H9 (cell line): Measurements from ENCODE around the gene RABGAP1L. TPM values are rescaled to one million over a fixed set of nuclear protein-coding genes. Genes with fewer than 3 reads are reported as not detected.

ENCODE experiments used
- DNase-seq: peaks from one replicate; pipeline ENCODE4 v3.0.0-alpha.2; 2017
- H2AFZ ChIP-seq: one replicate; pipeline ENCODE4 v1.6.1; 2013; ENCODE audit warnings: mild to moderate bottlenecking, low read length, control low read depth, moderate library complexity
- H2AK5ac ChIP-seq: 2 replicates; pipeline ENCODE4 v1.6.1; 2013; ENCODE audit warnings: low read length, control low read depth, mixed read lengths; ENCODE audit not compliant: insufficient read length
- H2BK120ac ChIP-seq: one replicate; pipeline ENCODE4 v1.6.1; 2013; ENCODE audit warnings: low read depth, mild to moderate bottlenecking, low read length, control low read depth, inconsistent platforms; ENCODE audit not compliant: poor library complexity, severe bottlenecking
- H2BK12ac ChIP-seq: 2 replicates; pipeline ENCODE4 v1.6.1; 2013; ENCODE audit warnings: low read length, control low read depth, mixed read lengths, low read depth; ENCODE audit not compliant: insufficient read length
- H2BK15ac ChIP-seq: 2 replicates; pipeline ENCODE4 v1.6.1; 2013; ENCODE audit warnings: low read depth, low read length, control low read depth
- H2BK20ac ChIP-seq: one replicate; pipeline ENCODE4 v1.6.1; 2013; ENCODE audit warnings: low read depth, mild to moderate bottlenecking, low read length, control low read depth, inconsistent platforms; ENCODE audit not compliant: poor library complexity, severe bottlenecking
- H2BK5ac ChIP-seq: 2 replicates; pipeline ENCODE4 v1.6.1; 2013; ENCODE audit warnings: low read length, control low read depth, mixed read lengths; ENCODE audit not compliant: insufficient read length
- H3K14ac ChIP-seq: 2 replicates; pipeline ENCODE4 v1.6.1; 2013; ENCODE audit warnings: low read length, control low read depth; ENCODE audit not compliant: insufficient read depth
- H3K18ac ChIP-seq: 2 replicates; pipeline ENCODE4 v1.6.1; 2013; ENCODE audit warnings: low read depth, mild to moderate bottlenecking, mixed read lengths, low read length, control low read depth; ENCODE audit not compliant: insufficient read length
- H3K23ac ChIP-seq: 2 replicates; pipeline ENCODE4 v1.6.1; 2013; ENCODE audit warnings: low read length, control low read depth, mixed read lengths, low read depth; ENCODE audit not compliant: insufficient read length
- H3K23me2 ChIP-seq: 2 replicates; pipeline ENCODE4 v1.6.1; 2013; ENCODE audit warnings: low read depth, mild to moderate bottlenecking, mixed read lengths, low read length, control low read depth; ENCODE audit not compliant: insufficient read length, poor library complexity, severe bottlenecking
- H3K27ac ChIP-seq: 2 replicates; pipeline ENCODE4 v1.5.1; 2013; ENCODE audit warnings: low read length, control low read depth, mixed read lengths, low read depth; ENCODE audit not compliant: insufficient read length
- H3K27me3 ChIP-seq: 2 replicates; pipeline ENCODE4 v1.6.1; 2013; ENCODE audit warnings: low read length, control low read depth, inconsistent platforms; ENCODE audit not compliant: insufficient read depth
- H3K4ac ChIP-seq: 2 replicates; pipeline ENCODE4 v1.6.1; 2013; ENCODE audit warnings: low read depth, mild to moderate bottlenecking, control low read depth, inconsistent platforms, low read length, moderate library complexity
- H3K4me1 ChIP-seq: 2 replicates; pipeline ENCODE4 v1.6.1; 2013; ENCODE audit warnings: low read length, control low read depth, inconsistent platforms; ENCODE audit not compliant: insufficient read depth
- H3K4me2 ChIP-seq: 2 replicates; pipeline ENCODE4 v1.6.1; 2013; ENCODE audit warnings: low read length, control low read depth, mixed read lengths; ENCODE audit not compliant: insufficient read length, insufficient read depth
- H3K56ac ChIP-seq: 2 replicates; pipeline ENCODE4 v1.6.1; 2013; ENCODE audit warnings: low read depth, mild to moderate bottlenecking, mixed read lengths, low read length, control low read depth; ENCODE audit not compliant: insufficient read length
- H3K79me1 ChIP-seq: 2 replicates; pipeline ENCODE4 v1.6.1; 2013; ENCODE audit warnings: low read depth, mild to moderate bottlenecking, moderate library complexity, low read length, control low read depth, inconsistent platforms; ENCODE audit not compliant: insufficient read depth, poor library complexity, severe bottlenecking
- H3K79me2 ChIP-seq: 2 replicates; pipeline ENCODE4 v1.6.1; 2013; ENCODE audit warnings: low read length, control low read depth, inconsistent platforms; ENCODE audit not compliant: insufficient read depth
- H3K9ac ChIP-seq: 2 replicates; pipeline ENCODE4 v1.6.1; 2013; ENCODE audit warnings: low read length, control low read depth, mixed read lengths; ENCODE audit not compliant: insufficient read length; ENCODE audit errors: extremely low read depth
- H3K9me3 ChIP-seq: one replicate; pipeline ENCODE4 v1.6.1; 2013; ENCODE audit warnings: low read depth, low read length, inconsistent platforms; ENCODE audit not compliant: control insufficient read depth
- H3T11ph ChIP-seq: one replicate; pipeline ENCODE4 v1.6.1; 2013; ENCODE audit warnings: mild to moderate bottlenecking, low read length, control low read depth, inconsistent platforms
- H4K20me1 ChIP-seq: one replicate; pipeline ENCODE4 v1.6.1; 2013; ENCODE audit not compliant: control insufficient read depth, insufficient read length, insufficient read depth
- H4K5ac ChIP-seq: 2 replicates; pipeline ENCODE4 v1.6.1; 2013; ENCODE audit warnings: low read depth, mild to moderate bottlenecking, mixed read lengths, low read length, control low read depth; ENCODE audit not compliant: insufficient read length
- H4K8ac ChIP-seq: replicated peaks from 2 replicates; pipeline ENCODE4 v1.6.1; 2013; ENCODE audit warnings: low read length, control low read depth, mixed read lengths, low read depth; ENCODE audit not compliant: insufficient read length
- H4K91ac ChIP-seq: 2 replicates; pipeline ENCODE4 v1.6.1; 2013; ENCODE audit warnings: low read depth, mild to moderate bottlenecking, moderate library complexity, mixed read lengths, low read length, control low read depth; ENCODE audit not compliant: insufficient read length
- H3K27ac Mint-ChIP-seq, 3 experiments: 2 replicates in 2 of 3; 3 replicates in 1 of 3; pipeline ENCODE4 v1.8.0; 2020 to 2021; ENCODE audit warnings: mixed read lengths in 3 of 3, mild to moderate bottlenecking in 1 of 3, moderate library complexity in 1 of 3
- H3K27me3 Mint-ChIP-seq: 2 replicates; pipeline ENCODE4 v1.8.0; 2021; ENCODE audit warnings: low read depth, mild to moderate bottlenecking, moderate library complexity, mixed read lengths
- H3K36me3 Mint-ChIP-seq, 3 experiments: 2 replicates in 2 of 3; 3 replicates in 1 of 3; pipeline ENCODE4 v1.8.0; 2020 to 2021; ENCODE audit warnings: low read depth in 3 of 3, mixed read lengths in 3 of 3; ENCODE audit not compliant: insufficient read depth in 1 of 3
- H3K4me1 Mint-ChIP-seq, 2 experiments: 2 replicates each; pipeline ENCODE4 v1.8.0; 2020; ENCODE audit warnings: mixed read lengths in 2 of 2
- H3K4me3 Mint-ChIP-seq, 2 experiments: 2 replicates in 1 of 2; 3 replicates in 1 of 2; pipeline ENCODE4 v1.8.0; 2020 to 2021; ENCODE audit warnings: mild to moderate bottlenecking in 2 of 2, mixed read lengths in 2 of 2, moderate library complexity in 1 of 2
- H3K9me3 Mint-ChIP-seq, 2 experiments: 2 replicates in 1 of 2; 3 replicates in 1 of 2; pipeline ENCODE4 v1.8.0; 2020; ENCODE audit warnings: mild to moderate bottlenecking in 2 of 2, mixed read lengths in 2 of 2, moderate library complexity in 1 of 2
- WGBS: extraction: QIAGEN DNeasy Blood & Tissue Kit; methylation state at CpG from one replicate; pipeline ENCODE4 v1.1.7; 2013; ENCODE audit warnings: missing lambda C conversion rate, low lambda C conversion rate, mixed read lengths; ENCODE audit not compliant: insufficient read length; ENCODE audit errors: extremely low coverage; 5-methylcytosine and 5-hydroxymethylcytosine counted together
- total RNA-seq: library from RNA; stranded (reverse); gene quantifications from 2 replicates; pipeline ENCODE4 v1.2.1, GENCODE V29; 2021
- TF ChIP-seq, protein P1 (sequence below): fragments of 200-600 bp; sonication (generic); conservative IDR thresholded peaks from 3 replicates; pipeline ENCODE4 v1.8.0; 2021; ENCODE audit warnings: antibody characterized with exemption, mild to moderate bottlenecking

RABGAP1L gene
- total RNA-seq, 1 experiment from 2014 or later: 147 TPM

DNA sequence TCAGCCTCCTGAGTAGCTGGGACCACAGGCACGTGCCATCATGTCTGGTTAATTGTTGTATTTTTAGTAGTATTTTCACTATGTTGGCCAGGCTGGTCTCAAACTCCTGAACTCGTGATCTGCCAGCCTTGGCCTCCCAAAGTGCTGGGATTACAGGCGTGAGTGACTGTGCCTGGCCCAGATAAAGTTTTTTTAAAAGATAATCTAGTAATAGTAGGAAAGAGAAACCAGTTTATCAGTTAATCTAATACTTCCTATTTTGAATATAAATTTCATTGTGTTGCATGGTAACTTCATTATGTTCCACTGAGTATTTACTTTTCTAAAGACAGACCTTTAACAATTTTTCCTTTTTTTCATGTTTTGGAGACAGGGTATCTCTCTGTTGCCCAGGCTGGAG is 10.0 kb downstream of the RABGAP1L start:
- Histone ChIP-seq H2AK5ac (no peak overlapping the region), H3K23me2 (no peaks in the 10 kb centered on the region), H3K79me2 (no peaks in the 10 kb centered on the region), H3T11ph (no peak overlapping the region), H3K27ac (no peak overlapping the region), H2BK120ac (no peak overlapping the region), H2BK15ac (no peak overlapping the region), H3K4me1 (no peaks in the 10 kb centered on the region), H3K9ac (no peak overlapping the region), H3K27me3 (no peaks in the 10 kb centered on the region), H3K9me3 (no peaks in the 10 kb centered on the region), H3K4ac (no peak overlapping the region), H2BK20ac (no peak overlapping the region), H2AFZ (no peak overlapping the region), H2BK5ac (no peak overlapping the region), H4K5ac (no peak overlapping the region), H4K20me1 (no peaks in the 10 kb centered on the region), H3K23ac (no peak overlapping the region), H3K18ac (no peak overlapping the region), H3K56ac (no peak overlapping the region), H3K79me1 (no peaks in the 10 kb centered on the region), H2BK12ac (no peak overlapping the region), H3K4me2 (no peak overlapping the region), H4K91ac (no peak overlapping the region), H4K8ac (no peak overlapping the region), H3K14ac (no peak overlapping the region)
- H3K27ac Mint-ChIP-seq: no peak overlapping the region
- H3K36me3 Mint-ChIP-seq: no peaks in the 10 kb centered on the region
- no peak overlapping the region for H3K4me3 Mint-ChIP-seq
- peaks cover 0 to 3% of the 10 kb centered on the region in 2 experiments; a peak in 1 of 4 replicates for H3K4me1 Mint-ChIP-seq
- TF ChIP-seq, protein P1, sequence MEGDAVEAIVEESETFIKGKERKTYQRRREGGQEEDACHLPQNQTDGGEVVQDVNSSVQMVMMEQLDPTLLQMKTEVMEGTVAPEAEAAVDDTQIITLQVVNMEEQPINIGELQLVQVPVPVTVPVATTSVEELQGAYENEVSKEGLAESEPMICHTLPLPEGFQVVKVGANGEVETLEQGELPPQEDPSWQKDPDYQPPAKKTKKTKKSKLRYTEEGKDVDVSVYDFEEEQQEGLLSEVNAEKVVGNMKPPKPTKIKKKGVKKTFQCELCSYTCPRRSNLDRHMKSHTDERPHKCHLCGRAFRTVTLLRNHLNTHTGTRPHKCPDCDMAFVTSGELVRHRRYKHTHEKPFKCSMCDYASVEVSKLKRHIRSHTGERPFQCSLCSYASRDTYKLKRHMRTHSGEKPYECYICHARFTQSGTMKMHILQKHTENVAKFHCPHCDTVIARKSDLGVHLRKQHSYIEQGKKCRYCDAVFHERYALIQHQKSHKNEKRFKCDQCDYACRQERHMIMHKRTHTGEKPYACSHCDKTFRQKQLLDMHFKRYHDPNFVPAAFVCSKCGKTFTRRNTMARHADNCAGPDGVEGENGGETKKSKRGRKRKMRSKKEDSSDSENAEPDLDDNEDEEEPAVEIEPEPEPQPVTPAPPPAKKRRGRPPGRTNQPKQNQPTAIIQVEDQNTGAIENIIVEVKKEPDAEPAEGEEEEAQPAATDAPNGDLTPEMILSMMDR: no peak
- H3K27me3 Mint-ChIP-seq: no peaks in the 10 kb centered on the region; the same call in 1 of the 2 replicates
- H3K9me3 Mint-ChIP-seq: no peaks in the 10 kb centered on the region
- DNase-seq: no peak
- WGBS: no CpG with 5 or more reads among the region's 3 CpGs
